H9 (cell line): ENCODE results near the gene LMF2. TPM values are rescaled to one million over a fixed set of nuclear protein-coding genes. Genes with fewer than 3 reads are reported as not detected.

Experiments used
- DNase-seq: peaks from one replicate; pipeline ENCODE4 v3.0.0-alpha.2; 2017
- H2AFZ ChIP-seq: one replicate; pipeline ENCODE4 v1.6.1; 2013; ENCODE audit warnings: mild to moderate bottlenecking, low read length, control low read depth, moderate library complexity
- H2AK5ac ChIP-seq: 2 replicates; pipeline ENCODE4 v1.6.1; 2013; ENCODE audit warnings: low read length, control low read depth, mixed read lengths; ENCODE audit not compliant: insufficient read length
- H2BK120ac ChIP-seq: one replicate; pipeline ENCODE4 v1.6.1; 2013; ENCODE audit warnings: low read depth, mild to moderate bottlenecking, low read length, control low read depth, inconsistent platforms; ENCODE audit not compliant: poor library complexity, severe bottlenecking
- H2BK12ac ChIP-seq: 2 replicates; pipeline ENCODE4 v1.6.1; 2013; ENCODE audit warnings: low read length, control low read depth, mixed read lengths, low read depth; ENCODE audit not compliant: insufficient read length
- H2BK15ac ChIP-seq: 2 replicates; pipeline ENCODE4 v1.6.1; 2013; ENCODE audit warnings: low read depth, low read length, control low read depth
- H2BK20ac ChIP-seq: one replicate; pipeline ENCODE4 v1.6.1; 2013; ENCODE audit warnings: low read depth, mild to moderate bottlenecking, low read length, control low read depth, inconsistent platforms; ENCODE audit not compliant: poor library complexity, severe bottlenecking
- H2BK5ac ChIP-seq: 2 replicates; pipeline ENCODE4 v1.6.1; 2013; ENCODE audit warnings: low read length, control low read depth, mixed read lengths; ENCODE audit not compliant: insufficient read length
- H3K14ac ChIP-seq: 2 replicates; pipeline ENCODE4 v1.6.1; 2013; ENCODE audit warnings: low read length, control low read depth; ENCODE audit not compliant: insufficient read depth
- H3K18ac ChIP-seq: 2 replicates; pipeline ENCODE4 v1.6.1; 2013; ENCODE audit warnings: low read depth, mild to moderate bottlenecking, mixed read lengths, low read length, control low read depth; ENCODE audit not compliant: insufficient read length
- H3K23ac ChIP-seq: 2 replicates; pipeline ENCODE4 v1.6.1; 2013; ENCODE audit warnings: low read length, control low read depth, mixed read lengths, low read depth; ENCODE audit not compliant: insufficient read length
- H3K23me2 ChIP-seq: 2 replicates; pipeline ENCODE4 v1.6.1; 2013; ENCODE audit warnings: low read depth, mild to moderate bottlenecking, mixed read lengths, low read length, control low read depth; ENCODE audit not compliant: insufficient read length, poor library complexity, severe bottlenecking
- H3K27ac ChIP-seq: 2 replicates; pipeline ENCODE4 v1.5.1; 2013; ENCODE audit warnings: low read length, control low read depth, mixed read lengths, low read depth; ENCODE audit not compliant: insufficient read length
- H3K27me3 ChIP-seq: 2 replicates; pipeline ENCODE4 v1.6.1; 2013; ENCODE audit warnings: low read length, control low read depth, inconsistent platforms; ENCODE audit not compliant: insufficient read depth
- H3K4ac ChIP-seq: 2 replicates; pipeline ENCODE4 v1.6.1; 2013; ENCODE audit warnings: low read depth, mild to moderate bottlenecking, control low read depth, inconsistent platforms, low read length, moderate library complexity
- H3K4me1 ChIP-seq: 2 replicates; pipeline ENCODE4 v1.6.1; 2013; ENCODE audit warnings: low read length, control low read depth, inconsistent platforms; ENCODE audit not compliant: insufficient read depth
- H3K4me2 ChIP-seq: 2 replicates; pipeline ENCODE4 v1.6.1; 2013; ENCODE audit warnings: low read length, control low read depth, mixed read lengths; ENCODE audit not compliant: insufficient read length, insufficient read depth
- H3K56ac ChIP-seq: 2 replicates; pipeline ENCODE4 v1.6.1; 2013; ENCODE audit warnings: low read depth, mild to moderate bottlenecking, mixed read lengths, low read length, control low read depth; ENCODE audit not compliant: insufficient read length
- H3K79me1 ChIP-seq: 2 replicates; pipeline ENCODE4 v1.6.1; 2013; ENCODE audit warnings: low read depth, mild to moderate bottlenecking, moderate library complexity, low read length, control low read depth, inconsistent platforms; ENCODE audit not compliant: insufficient read depth, poor library complexity, severe bottlenecking
- H3K79me2 ChIP-seq: 2 replicates; pipeline ENCODE4 v1.6.1; 2013; ENCODE audit warnings: low read length, control low read depth, inconsistent platforms; ENCODE audit not compliant: insufficient read depth
- H3K9ac ChIP-seq: 2 replicates; pipeline ENCODE4 v1.6.1; 2013; ENCODE audit warnings: low read length, control low read depth, mixed read lengths; ENCODE audit not compliant: insufficient read length; ENCODE audit errors: extremely low read depth
- H3K9me3 ChIP-seq: one replicate; pipeline ENCODE4 v1.6.1; 2013; ENCODE audit warnings: low read depth, low read length, inconsistent platforms; ENCODE audit not compliant: control insufficient read depth
- H3T11ph ChIP-seq: one replicate; pipeline ENCODE4 v1.6.1; 2013; ENCODE audit warnings: mild to moderate bottlenecking, low read length, control low read depth, inconsistent platforms
- H4K20me1 ChIP-seq: one replicate; pipeline ENCODE4 v1.6.1; 2013; ENCODE audit not compliant: control insufficient read depth, insufficient read length, insufficient read depth
- H4K5ac ChIP-seq: 2 replicates; pipeline ENCODE4 v1.6.1; 2013; ENCODE audit warnings: low read depth, mild to moderate bottlenecking, mixed read lengths, low read length, control low read depth; ENCODE audit not compliant: insufficient read length
- H4K8ac ChIP-seq: replicated peaks from 2 replicates; pipeline ENCODE4 v1.6.1; 2013; ENCODE audit warnings: low read length, control low read depth, mixed read lengths, low read depth; ENCODE audit not compliant: insufficient read length
- H4K91ac ChIP-seq: 2 replicates; pipeline ENCODE4 v1.6.1; 2013; ENCODE audit warnings: low read depth, mild to moderate bottlenecking, moderate library complexity, mixed read lengths, low read length, control low read depth; ENCODE audit not compliant: insufficient read length
- H3K27ac Mint-ChIP-seq, 3 experiments: 2 replicates in 2 of 3; 3 replicates in 1 of 3; pipeline ENCODE4 v1.8.0; 2020 to 2021; ENCODE audit warnings: mixed read lengths in 3 of 3, mild to moderate bottlenecking in 1 of 3, moderate library complexity in 1 of 3
- H3K27me3 Mint-ChIP-seq: 2 replicates; pipeline ENCODE4 v1.8.0; 2021; ENCODE audit warnings: low read depth, mild to moderate bottlenecking, moderate library complexity, mixed read lengths
- H3K36me3 Mint-ChIP-seq, 3 experiments: 2 replicates in 2 of 3; 3 replicates in 1 of 3; pipeline ENCODE4 v1.8.0; 2020 to 2021; ENCODE audit warnings: low read depth in 3 of 3, mixed read lengths in 3 of 3; ENCODE audit not compliant: insufficient read depth in 1 of 3
- H3K4me1 Mint-ChIP-seq, 2 experiments: 2 replicates each; pipeline ENCODE4 v1.8.0; 2020; ENCODE audit warnings: mixed read lengths in 2 of 2
- H3K4me3 Mint-ChIP-seq, 2 experiments: 2 replicates in 1 of 2; 3 replicates in 1 of 2; pipeline ENCODE4 v1.8.0; 2020 to 2021; ENCODE audit warnings: mild to moderate bottlenecking in 2 of 2, mixed read lengths in 2 of 2, moderate library complexity in 1 of 2
- H3K9me3 Mint-ChIP-seq, 2 experiments: 2 replicates in 1 of 2; 3 replicates in 1 of 2; pipeline ENCODE4 v1.8.0; 2020; ENCODE audit warnings: mild to moderate bottlenecking in 2 of 2, mixed read lengths in 2 of 2, moderate library complexity in 1 of 2
- WGBS: extraction: QIAGEN DNeasy Blood & Tissue Kit; methylation state at CpG from one replicate; pipeline ENCODE4 v1.1.7; 2013; ENCODE audit warnings: missing lambda C conversion rate, low lambda C conversion rate, mixed read lengths; ENCODE audit not compliant: insufficient read length; ENCODE audit errors: extremely low coverage; 5-methylcytosine and 5-hydroxymethylcytosine counted together
- total RNA-seq: library from RNA; stranded (reverse); gene quantifications from 2 replicates; pipeline ENCODE4 v1.2.1, GENCODE V29; 2021
- TF ChIP-seq, protein P1 (sequence below): fragments of 200-600 bp; sonication (generic); conservative IDR thresholded peaks from 3 replicates; pipeline ENCODE4 v1.8.0; 2021; ENCODE audit warnings: antibody characterized with exemption, mild to moderate bottlenecking

LMF2 gene
- total RNA-seq, 1 experiment from 2014 or later, result 43.6 TPM

DNA sequence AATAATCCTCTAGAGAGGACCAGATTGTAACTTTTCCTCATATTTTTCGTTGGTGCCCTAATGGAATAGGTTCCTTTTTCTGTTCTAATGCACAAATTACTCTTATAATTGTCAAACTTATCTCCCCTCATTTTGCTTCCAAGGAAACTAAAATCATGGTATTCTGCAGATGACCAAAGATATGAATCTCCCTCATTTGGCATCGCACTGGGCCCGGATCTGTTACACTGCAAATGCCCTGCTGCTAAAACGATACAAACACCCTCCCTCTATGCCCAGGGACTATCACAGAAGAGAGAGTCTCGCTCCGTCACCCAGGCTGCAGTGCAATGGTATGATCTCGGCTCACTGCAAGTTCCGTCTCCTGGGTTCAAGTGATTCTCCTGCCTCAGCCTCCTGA, 45.8 kb upstream of the LMF2 start:
- Histone ChIP-seq H3K9me3 (no peaks in the 10 kb centered on the region), H3K27ac (no peak overlapping the region), H3K4me2 (no peak overlapping the region), H2AFZ (no peak overlapping the region), H3K9ac (no peak overlapping the region), H3K79me1 (no peaks in the 10 kb centered on the region), H3T11ph (no peak overlapping the region), H3K23me2 (no peaks in the 10 kb centered on the region), H2BK12ac (no peak overlapping the region), H3K79me2 (no peaks in the 10 kb centered on the region), H3K18ac (no peak overlapping the region), H3K27me3 (no peaks in the 10 kb centered on the region), H3K4me1 (no peaks in the 10 kb centered on the region), H4K20me1 (no peaks in the 10 kb centered on the region), H4K8ac (no peak overlapping the region), H3K14ac (no peak overlapping the region), H2BK20ac (no peak overlapping the region), H2BK15ac (no peak overlapping the region), H2BK120ac (no peak overlapping the region), H4K91ac (no peak overlapping the region), H3K56ac (no peak overlapping the region), H2BK5ac (no peak overlapping the region), H2AK5ac (no peak overlapping the region), H4K5ac (no peak overlapping the region), H3K23ac (no peak overlapping the region), H3K4ac (no peak overlapping the region)
- DNase-seq, result no peak
- TF ChIP-seq, protein P1, sequence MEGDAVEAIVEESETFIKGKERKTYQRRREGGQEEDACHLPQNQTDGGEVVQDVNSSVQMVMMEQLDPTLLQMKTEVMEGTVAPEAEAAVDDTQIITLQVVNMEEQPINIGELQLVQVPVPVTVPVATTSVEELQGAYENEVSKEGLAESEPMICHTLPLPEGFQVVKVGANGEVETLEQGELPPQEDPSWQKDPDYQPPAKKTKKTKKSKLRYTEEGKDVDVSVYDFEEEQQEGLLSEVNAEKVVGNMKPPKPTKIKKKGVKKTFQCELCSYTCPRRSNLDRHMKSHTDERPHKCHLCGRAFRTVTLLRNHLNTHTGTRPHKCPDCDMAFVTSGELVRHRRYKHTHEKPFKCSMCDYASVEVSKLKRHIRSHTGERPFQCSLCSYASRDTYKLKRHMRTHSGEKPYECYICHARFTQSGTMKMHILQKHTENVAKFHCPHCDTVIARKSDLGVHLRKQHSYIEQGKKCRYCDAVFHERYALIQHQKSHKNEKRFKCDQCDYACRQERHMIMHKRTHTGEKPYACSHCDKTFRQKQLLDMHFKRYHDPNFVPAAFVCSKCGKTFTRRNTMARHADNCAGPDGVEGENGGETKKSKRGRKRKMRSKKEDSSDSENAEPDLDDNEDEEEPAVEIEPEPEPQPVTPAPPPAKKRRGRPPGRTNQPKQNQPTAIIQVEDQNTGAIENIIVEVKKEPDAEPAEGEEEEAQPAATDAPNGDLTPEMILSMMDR, result no peak
- Mint-ChIP-seq H3K27me3 (peaks cover 12% of the 10 kb centered on the region), H3K27ac (no peak overlapping the region), H3K4me3 (no peak overlapping the region), H3K9me3 (no peaks in the 10 kb centered on the region), H3K4me1 (peaks cover 12 to 13% of the 10 kb centered on the region in 2 experiments), H3K36me3 (no peaks in the 10 kb centered on the region)
- no CpG with 5 or more reads among the region's 8 CpGs for WGBS
